Activated T-cell treated with anti-CD3 and anti-CD28 coated beads for 48 hours (primary cell): ENCODE data around the gene TRIM64.
"Not testable (repeated sequence)": the region's sequence is repeated elsewhere in the genome, so short reads cannot be mapped to it uniquely, and the experiment has no call there.

Experiments used
- DNase-seq: peaks from one replicate; pipeline ENCODE4 v3.0.0-alpha.2; 2020; ENCODE audit warnings: low read depth

Gene TRIM64, protein sequence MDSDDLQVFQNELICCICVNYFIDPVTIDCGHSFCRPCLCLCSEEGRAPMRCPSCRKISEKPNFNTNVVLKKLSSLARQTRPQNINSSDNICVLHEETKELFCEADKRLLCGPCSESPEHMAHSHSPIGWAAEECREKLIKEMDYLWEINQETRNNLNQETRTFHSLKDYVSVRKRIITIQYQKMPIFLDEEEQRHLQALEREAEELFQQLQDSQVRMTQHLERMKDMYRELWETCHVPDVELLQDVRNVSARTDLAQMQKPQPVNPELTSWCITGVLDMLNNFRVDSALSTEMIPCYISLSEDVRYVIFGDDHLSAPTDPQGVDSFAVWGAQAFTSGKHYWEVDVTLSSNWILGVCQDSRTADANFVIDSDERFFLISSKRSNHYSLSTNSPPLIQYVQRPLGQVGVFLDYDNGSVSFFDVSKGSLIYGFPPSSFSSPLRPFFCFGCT

DNA sequence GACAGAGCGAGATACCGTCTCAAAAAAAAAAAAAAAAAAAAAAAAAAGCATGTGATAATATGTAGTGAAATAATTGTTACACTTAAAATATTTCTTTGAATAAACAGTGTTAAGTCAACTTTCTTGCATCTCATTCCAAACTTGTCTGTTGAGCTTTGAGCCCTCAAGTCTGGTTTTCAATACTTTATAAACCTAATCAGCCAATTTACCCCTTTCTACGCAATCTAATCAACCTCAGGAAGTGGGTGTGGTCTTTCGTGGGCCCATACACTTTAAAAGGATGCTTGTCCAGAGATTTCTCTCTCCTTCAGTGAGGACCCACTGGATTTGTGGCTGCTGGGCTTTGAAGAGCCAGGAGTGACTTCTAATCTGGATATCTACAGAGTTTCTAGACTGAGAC, at the start of gene TRIM64:
Gene TRIM64 (plus strand): TSS at position 301 of the 400 bp plus-strand sequence. CDS start 2,467 bp downstream, outside the sequence.
- DNase-seq = not testable (repeated sequence)

DNA sequence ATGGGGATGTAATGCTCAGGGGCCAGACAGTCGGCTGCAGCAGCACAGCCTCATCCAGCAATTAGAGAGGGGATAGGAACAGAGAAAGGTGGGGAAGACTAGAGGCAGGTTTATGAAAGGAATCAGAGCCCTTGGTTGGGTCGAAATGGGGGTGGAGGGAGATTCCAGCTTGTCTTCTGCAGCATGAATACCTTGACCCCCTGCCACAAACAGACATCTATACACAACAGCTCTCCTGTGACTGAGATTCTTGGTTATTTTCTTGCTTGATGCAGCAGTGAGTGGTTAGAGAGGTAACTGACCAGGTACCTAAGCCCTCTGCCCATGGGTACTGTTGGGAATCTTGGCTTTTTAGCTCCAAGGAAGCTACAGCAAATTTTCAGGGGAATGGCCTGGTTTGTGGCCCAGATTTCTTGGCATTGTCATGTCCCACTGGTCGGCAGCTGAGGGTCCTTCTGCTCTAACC, 43.6 kb upstream of the TRIM64 start, which contains the start of gene TRIM49D1:
Gene TRIM49D1 (minus strand): TSS at position 51 of the 466 bp plus-strand sequence. CDS start 4,535 bp downstream, outside the sequence.
- DNase-seq = no peak

DNA sequence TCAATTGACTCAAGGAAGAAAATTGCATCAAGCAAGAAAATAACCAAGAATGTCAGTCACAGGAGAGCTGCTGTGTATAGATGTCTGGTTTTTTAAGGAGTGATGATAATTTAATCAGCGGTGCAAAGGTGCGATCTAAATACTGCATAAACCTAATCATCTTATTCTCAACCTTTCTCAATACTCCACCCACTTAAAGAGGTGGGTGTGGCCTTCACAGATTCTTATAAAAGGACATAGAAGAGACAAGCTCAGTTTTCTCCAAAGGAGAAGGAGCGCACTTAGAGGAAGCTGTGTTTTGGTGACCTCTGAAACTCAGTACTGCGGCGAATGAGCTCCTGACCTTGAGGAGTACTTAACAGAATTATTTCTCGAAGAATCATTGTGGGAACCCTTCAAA, 42.1 kb upstream of the TRIM64 start, which contains the start of gene TRIM49D2:
Gene TRIM49D2 (plus strand): TSS at position 301 of the 400 bp plus-strand sequence. CDS start 2,698 bp downstream, outside the sequence.
- not testable (repeated sequence) for DNase-seq

DNA sequence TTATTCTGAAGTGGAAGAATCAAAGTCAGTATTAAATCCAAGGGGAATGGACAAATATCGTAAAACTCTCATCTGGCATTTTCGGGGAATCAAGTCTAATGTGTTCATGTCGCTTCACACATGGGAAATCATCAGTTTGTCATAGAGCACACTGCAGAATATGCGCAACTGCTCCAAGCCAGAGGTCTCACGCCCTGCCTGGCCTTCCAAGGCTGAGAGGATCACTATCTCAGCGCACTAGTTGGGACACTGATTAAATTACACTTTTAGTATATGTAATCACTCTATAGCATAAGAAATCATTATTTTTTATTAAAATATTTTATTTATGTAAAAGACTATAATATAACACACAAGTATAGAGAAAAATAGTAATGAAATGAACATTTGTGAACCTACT, 5.0 kb upstream of the TRIM64 start:
- not testable (repeated sequence) for DNase-seq
